PC-9 (cell line): Measurements from ENCODE around the gene CCL20. TPM values are rescaled to one million over a fixed set of nuclear protein-coding genes. Genes with fewer than 3 reads are reported as not detected.
"Not testable (repeated sequence)": the region's sequence is repeated elsewhere in the genome, so short reads cannot be mapped to it uniquely, and the experiment has no call there.

Experiments
- BruUV-seq: library from RNA; stranded (reverse); fragments of 400-500 nt; replicated peaks from 2 replicates; lab custom pipeline; 2021; lab: Mats Ljungman, UMichigan
- CTCF ChIA-PET: fragments of 300-600 bp; sonication (Branson Sonifier 250); formaldehyde crosslinking; loops from one replicate; lab custom pipeline; 2022; ENCODE audit warnings: antibody characterized with exemption; lab: Charles Lee
- POLR2A ChIA-PET: fragments of 300-600 bp; sonication (Branson Sonifier 250); formaldehyde crosslinking; loops from one replicate; lab custom pipeline; 2022; ENCODE audit warnings: antibody characterized with exemption; ENCODE audit not compliant: unreplicated experiment; lab: Charles Lee
- DNase-seq, 2 experiments: peaks; one replicate each; pipeline versions ENCODE4 v3.0.0 to v3.0.0-alpha.2; 2015 to 2022; ENCODE audit warnings: mixed read lengths in 1 of 2
- H2AFZ ChIP-seq: fragments of 200-600 bp; sonication (generic); 2 replicates; pipeline ENCODE4 v1.8.1; 2017; ENCODE audit warnings: antibody characterized with exemption
- H3F3A ChIP-seq: fragments of 200-600 bp; sonication (generic); 2 replicates; pipeline ENCODE4 v1.8.1; 2017; ENCODE audit warnings: antibody characterized with exemption, mild to moderate bottlenecking, low read depth; ENCODE audit not compliant: insufficient read depth
- H3K27ac ChIP-seq: fragments of 200-600 bp; sonication (generic); 2 replicates; pipeline ENCODE4 v1.6.1; 2016; ENCODE audit warnings: mixed run types
- H3K27me3 ChIP-seq: fragments of 200-600 bp; sonication (generic); 2 replicates; pipeline ENCODE4 v1.6.1; 2016; ENCODE audit warnings: low read depth, mixed run types; ENCODE audit not compliant: insufficient read depth
- H3K36me3 ChIP-seq: fragments of 200-600 bp; sonication (generic); 2 replicates; pipeline ENCODE4 v1.6.1; 2016; ENCODE audit warnings: low read depth, mixed run types
- H3K4me1 ChIP-seq: fragments of 200-600 bp; sonication (generic); replicated peaks from 2 replicates; pipeline ENCODE4 v1.6.1; 2016; ENCODE audit warnings: mixed run types; ENCODE audit not compliant: insufficient read depth
- H3K4me2 ChIP-seq: fragments of 200-600 bp; sonication (generic); 2 replicates; pipeline ENCODE4 v1.6.1; 2017; ENCODE audit warnings: mixed run types
- H3K4me3 ChIP-seq: fragments of 200-600 bp; sonication (generic); 2 replicates; pipeline ENCODE4 v1.6.1; 2016; ENCODE audit warnings: mixed run types
- H3K79me2 ChIP-seq: fragments of 200-600 bp; sonication (generic); 2 replicates; pipeline ENCODE4 v1.6.1; 2017; ENCODE audit warnings: low read depth, mixed run types
- H3K9me2 ChIP-seq: fragments of 200-600 bp; sonication (generic); 2 replicates; pipeline ENCODE4 v1.8.1; 2017; ENCODE audit warnings: mild to moderate bottlenecking; ENCODE audit not compliant: insufficient read depth
- H3K9me3 ChIP-seq: fragments of 200-600 bp; sonication (generic); 2 replicates; pipeline ENCODE4 v1.8.1; 2016; ENCODE audit warnings: low read depth; ENCODE audit not compliant: insufficient read depth
- H4K20me1 ChIP-seq: fragments of 200-600 bp; sonication (generic); 2 replicates; pipeline ENCODE4 v1.8.1; 2017; ENCODE audit not compliant: insufficient read depth
- EZH2 ChIP-seq: fragments of 200-600 bp; sonication (generic); IDR thresholded peaks from 2 replicates; pipeline ENCODE4 v1.8.0; 2017; ENCODE audit warnings: antibody characterized with exemption, low read depth
- intact Hi-C: fragments of 100-400 bp; cut with micrococcal nuclease; formaldehyde crosslinking; loops from one replicate; pipeline ENCODE4 v1.10.0; 2022; ENCODE audit not compliant: unreplicated experiment
- total RNA-seq: library from RNA; stranded (reverse); gene quantifications from 2 replicates; pipeline ENCODE4 v1.2.3, GENCODE V29; 2021
- TF ChIP-seq, protein P1 (sequence below): fragments of 200-600 bp; sonication (generic); conservative IDR thresholded peaks from 2 replicates; pipeline ENCODE4 v1.6.1; 2017; ENCODE audit warnings: mixed run types, antibody characterized with exemption, mild to moderate bottlenecking, moderate library complexity

Gene CCL20
- total RNA-seq, 1 experiment from 2014 or later = not detected

DNA sequence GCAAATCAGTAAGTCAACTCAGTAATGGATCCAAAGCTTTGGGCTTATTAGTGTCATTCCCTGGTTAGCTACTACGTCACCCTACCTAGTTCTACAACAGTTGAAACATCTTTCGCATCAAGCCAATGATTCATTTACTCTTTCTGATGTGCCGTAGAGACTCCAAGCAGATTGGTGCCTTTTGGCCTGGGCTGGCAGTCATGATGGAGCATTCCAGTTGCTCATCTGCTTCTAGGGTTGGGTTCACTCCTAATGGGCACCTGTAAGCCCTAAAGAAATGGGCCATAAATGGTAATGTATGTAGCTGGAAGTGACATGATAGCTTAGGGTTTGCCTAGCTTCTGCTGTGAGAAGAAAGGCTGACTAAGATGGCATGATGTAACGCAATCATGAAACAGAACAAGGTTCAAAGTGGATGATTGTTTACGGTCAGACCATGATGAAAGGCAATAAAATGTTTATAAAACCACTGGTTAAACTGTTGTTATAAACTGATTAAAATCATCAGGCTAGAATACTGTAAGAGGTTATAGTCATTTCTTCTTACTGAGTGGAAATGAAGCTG, 20.4 kb upstream of the CCL20 start:
- intact Hi-C loops = no loop called here
- no TSS peak for BruUV-seq

DNA sequence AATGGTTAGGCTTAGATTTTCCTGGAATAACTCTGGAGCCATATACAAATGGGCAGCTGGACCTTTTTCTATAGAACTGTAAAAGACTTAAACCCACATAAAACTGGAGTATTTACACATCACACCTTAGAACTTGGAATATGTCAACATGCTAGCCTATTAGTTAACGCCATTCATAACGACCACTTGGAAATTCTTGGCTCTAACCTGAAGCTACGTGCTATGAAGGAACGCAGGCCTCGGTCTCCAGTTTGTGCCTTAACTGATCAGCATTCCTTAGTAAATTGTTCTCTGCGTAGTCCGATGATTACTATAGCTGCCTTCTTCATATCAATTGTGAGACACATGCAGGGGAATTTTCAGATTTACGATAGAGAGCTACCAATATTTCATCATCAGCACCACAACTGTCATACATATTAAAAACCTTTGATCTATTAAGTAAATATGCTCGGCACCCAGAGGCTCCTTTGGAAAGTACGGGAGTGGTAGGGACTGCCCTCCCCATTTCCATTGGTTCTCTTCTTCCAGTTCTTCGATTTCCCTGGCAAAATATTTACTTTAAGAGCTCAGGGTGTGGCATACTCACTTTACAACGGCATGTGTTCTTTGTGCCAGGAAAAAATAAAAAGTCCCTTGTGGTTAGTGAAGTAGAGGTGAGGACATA, 17.5 kb upstream of the CCL20 start:
- CTCF ChIA-PET = interaction anchor here (0.6 kb wide), 1 partner anchor 13 kb away, joined by 3 read pairs; no protein-coding TSS in a partner anchor
- POLR2A ChIA-PET = interaction anchor here (0.6 kb wide), 1 partner anchor 77 kb away, joined by 3 read pairs; no protein-coding TSS in a partner anchor
- Histone ChIP-seq H3K27ac (no peak overlapping the region), H3K79me2 (no peaks in the 10 kb centered on the region), H3K36me3 (no peaks in the 10 kb centered on the region), H3K4me2 (no peak overlapping the region), H3K4me1 (peaks cover 10% of the 10 kb centered on the region; the same call in 1 of the 2 replicates), H4K20me1 (no peaks in the 10 kb centered on the region), H3F3A (0 out of 2 replicates have a peak, but pooled peaks cover 8% of the 10 kb centered on the region), H3K27me3 (no peaks in the 10 kb centered on the region), H3K4me3 (no peak overlapping the region), H3K9me2 (no peaks in the 10 kb centered on the region), H3K9me3 (no peaks in the 10 kb centered on the region; the same call in 1 of the 2 replicates), H2AFZ (no peak overlapping the region)
- TF ChIP-seq EZH2 = no peak
- TF ChIP-seq, protein P1, sequence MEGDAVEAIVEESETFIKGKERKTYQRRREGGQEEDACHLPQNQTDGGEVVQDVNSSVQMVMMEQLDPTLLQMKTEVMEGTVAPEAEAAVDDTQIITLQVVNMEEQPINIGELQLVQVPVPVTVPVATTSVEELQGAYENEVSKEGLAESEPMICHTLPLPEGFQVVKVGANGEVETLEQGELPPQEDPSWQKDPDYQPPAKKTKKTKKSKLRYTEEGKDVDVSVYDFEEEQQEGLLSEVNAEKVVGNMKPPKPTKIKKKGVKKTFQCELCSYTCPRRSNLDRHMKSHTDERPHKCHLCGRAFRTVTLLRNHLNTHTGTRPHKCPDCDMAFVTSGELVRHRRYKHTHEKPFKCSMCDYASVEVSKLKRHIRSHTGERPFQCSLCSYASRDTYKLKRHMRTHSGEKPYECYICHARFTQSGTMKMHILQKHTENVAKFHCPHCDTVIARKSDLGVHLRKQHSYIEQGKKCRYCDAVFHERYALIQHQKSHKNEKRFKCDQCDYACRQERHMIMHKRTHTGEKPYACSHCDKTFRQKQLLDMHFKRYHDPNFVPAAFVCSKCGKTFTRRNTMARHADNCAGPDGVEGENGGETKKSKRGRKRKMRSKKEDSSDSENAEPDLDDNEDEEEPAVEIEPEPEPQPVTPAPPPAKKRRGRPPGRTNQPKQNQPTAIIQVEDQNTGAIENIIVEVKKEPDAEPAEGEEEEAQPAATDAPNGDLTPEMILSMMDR = no peak
- intact Hi-C loops = no loop called here
- BruUV-seq = no TSS peak
- DNase-seq = peak; percentile 23 to 72

More for the DNA sequence above, 20.4 kb upstream of the CCL20 start:
- H4K20me1 ChIP-seq = no peaks in the 10 kb centered on the region
- H3K9me3 ChIP-seq = no peaks in the 10 kb centered on the region
- H3K27ac ChIP-seq = no peak overlapping the region
- H2AFZ ChIP-seq = no peak overlapping the region
- no peak for TF ChIP-seq EZH2
- TF ChIP-seq, protein P1 = no peak
- CTCF ChIA-PET = no interaction called here
- no peak overlapping the region for H3K4me2 ChIP-seq
- H3F3A ChIP-seq = 0 out of 2 replicates have a peak, but pooled peaks cover 8% of the 10 kb centered on the region
- POLR2A ChIA-PET = no interaction called here
- no peaks in the 10 kb centered on the region for H3K9me2 ChIP-seq
- H3K4me1 ChIP-seq = peaks cover 10% of the 10 kb centered on the region; the same call in 1 of the 2 replicates
- H3K79me2 ChIP-seq = no peaks in the 10 kb centered on the region
- H3K4me3 ChIP-seq = no peak overlapping the region
- no peak for DNase-seq
- H3K27me3 ChIP-seq = no peaks in the 10 kb centered on the region
- no peaks in the 10 kb centered on the region for H3K36me3 ChIP-seq

DNA sequence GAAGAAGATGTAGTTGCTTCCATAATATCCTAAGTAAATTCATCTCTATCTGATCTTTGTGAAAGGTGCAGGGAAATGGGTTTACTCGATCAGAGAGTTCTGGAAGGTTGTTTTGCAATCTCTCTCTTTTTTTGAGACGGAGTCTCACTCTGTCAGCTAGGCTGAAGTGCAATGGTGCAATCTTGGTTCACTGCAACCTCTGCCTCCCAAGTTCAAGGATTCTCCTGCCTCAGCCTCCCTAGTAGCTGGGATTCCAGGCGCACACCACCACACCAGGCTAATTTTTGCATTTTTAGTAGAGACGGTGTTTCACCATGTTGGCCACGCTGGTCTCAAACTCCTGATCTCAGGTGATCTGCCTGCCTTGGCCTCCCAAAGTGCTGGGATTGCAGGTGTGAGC, 16.9 kb upstream of the CCL20 start:
- H3K9me2 ChIP-seq, H3K27me3 ChIP-seq, H3K36me3 ChIP-seq, H2AFZ ChIP-seq, H4K20me1 ChIP-seq, H3K4me3 ChIP-seq, POLR2A ChIA-PET, H3K79me2 ChIP-seq, H3F3A ChIP-seq, H3K27ac ChIP-seq, CTCF ChIA-PET, BruUV-seq, intact Hi-C loops, DNase-seq, H3K9me3 ChIP-seq, H3K4me2 ChIP-seq: not testable (repeated sequence)
- peaks cover 10% of the 10 kb centered on the region; the same call in 1 of the 2 replicates for H3K4me1 ChIP-seq
